ENCODE results near the gene N4BP2L2.

The N4BP2L2 gene

DNA sequence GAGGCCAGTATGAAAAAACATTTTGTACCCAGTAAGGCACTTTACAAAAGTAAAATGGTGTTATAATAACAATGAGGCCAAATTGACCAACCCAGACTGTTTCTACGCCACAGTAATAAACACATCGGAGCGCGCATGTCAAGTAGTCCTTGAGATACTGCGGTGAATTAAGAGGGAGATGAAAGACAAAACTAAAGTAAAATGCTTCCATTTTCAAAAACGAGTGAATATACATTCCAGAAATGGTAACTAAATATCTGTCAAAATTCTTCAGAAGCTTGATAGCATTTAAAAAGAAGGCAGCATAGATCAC is 129.6 kb downstream of the N4BP2L2 start:
- H3K36me3 ChIP-seq (ENCODE audit: control insufficient read depth in 2 of 2, insufficient read depth in 2 of 2, low read length in 2 of 2): peaks cover 0 to 14% of the 10 kb centered on the region in 2 donors
- H3K27me3 ChIP-seq (ENCODE audit: control insufficient read depth in 1 of 2, insufficient read depth in 2 of 2, low read length in 2 of 2): no peaks in the 10 kb centered on the region
- no peaks in the 10 kb centered on the region for H3K9me3 ChIP-seq (ENCODE audit: control insufficient read depth in 2 of 2, low read length in 2 of 2)
- H3K4me3 ChIP-seq (ENCODE audit: low read length in 2 of 2): no peak overlapping the region
- H3K4me1 ChIP-seq (ENCODE audit: control insufficient read depth, insufficient read depth, low read length): no peaks in the 10 kb centered on the region
- no peak overlapping the region for H3K27ac ChIP-seq (ENCODE audit: low read length)
- no peak overlapping the region for H3K9ac ChIP-seq (ENCODE audit: low read length in 2 of 2)

DNA sequence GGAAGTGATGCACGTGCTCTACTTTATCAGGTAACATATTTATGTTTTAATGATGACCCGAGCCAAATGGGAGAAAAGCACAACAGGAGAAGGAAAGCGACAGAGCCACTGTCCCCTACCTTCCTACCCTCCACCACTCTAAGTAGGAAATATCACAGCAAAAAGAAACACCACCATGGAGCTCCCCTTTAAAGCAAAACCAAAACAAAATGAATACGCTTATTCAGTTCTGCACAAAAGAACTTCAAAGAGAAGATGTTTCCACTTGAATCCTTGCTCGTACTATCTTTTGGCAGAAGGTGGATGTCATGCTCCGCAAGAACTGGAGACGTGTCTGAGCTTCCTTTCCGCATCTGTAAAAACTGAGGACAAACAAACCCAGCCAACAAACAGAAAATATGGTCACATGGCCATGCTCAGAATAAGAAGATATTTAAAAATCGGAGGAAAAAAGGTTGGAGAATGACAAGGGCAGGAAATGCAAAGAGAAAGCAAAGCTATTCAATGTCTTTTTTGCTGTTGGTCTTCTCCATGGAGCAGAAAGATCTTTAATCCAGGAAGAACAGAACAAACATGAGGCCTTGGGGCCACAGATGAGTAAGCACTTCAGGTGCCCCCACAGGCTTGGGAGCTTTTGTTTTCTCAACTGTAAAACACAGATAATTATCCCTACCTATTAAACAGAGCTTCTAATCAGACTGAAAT is 130.1 kb downstream of the N4BP2L2 start:
- Histone ChIP-seq H3K9me3 (ENCODE audit: control insufficient read depth in 2 of 2, low read length in 2 of 2) (no peaks in the 10 kb centered on the region), H3K9ac (ENCODE audit: low read length in 2 of 2) (no peak overlapping the region), H3K36me3 (ENCODE audit: control insufficient read depth in 2 of 2, insufficient read depth in 2 of 2, low read length in 2 of 2) (peaks cover 0 to 14% of the 10 kb centered on the region in 2 donors), H3K4me3 (ENCODE audit: low read length in 2 of 2) (no peak overlapping the region), H3K27me3 (ENCODE audit: control insufficient read depth in 1 of 2, insufficient read depth in 2 of 2, low read length in 2 of 2) (no peaks in the 10 kb centered on the region), H3K27ac (ENCODE audit: low read length) (no peak overlapping the region), H3K4me1 (ENCODE audit: control insufficient read depth, insufficient read depth, low read length) (no peaks in the 10 kb centered on the region)

DNA sequence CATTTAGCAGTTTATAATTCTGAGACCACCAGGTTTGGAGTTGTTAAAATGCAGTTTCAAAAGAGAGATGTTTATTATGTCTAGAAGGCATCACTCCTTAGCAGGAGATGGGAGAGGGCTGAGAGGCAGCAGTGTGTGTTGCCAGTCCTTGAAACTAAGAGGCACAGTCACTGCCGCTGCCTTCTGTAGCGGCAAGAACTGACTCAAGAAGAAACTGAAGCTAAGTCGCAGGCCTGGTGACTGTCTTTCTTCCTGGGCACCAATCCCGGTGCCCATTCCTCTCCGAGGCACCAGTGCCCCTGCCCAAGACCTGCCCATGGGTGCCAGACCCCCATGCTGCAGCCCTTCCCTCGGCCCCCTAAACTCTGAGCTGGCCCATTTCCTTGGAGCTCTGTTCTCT is 130.7 kb downstream of the N4BP2L2 start:
- Histone ChIP-seq H3K9ac (ENCODE audit: low read length in 2 of 2) (no peak overlapping the region), H3K9me3 (ENCODE audit: control insufficient read depth in 2 of 2, low read length in 2 of 2) (no peaks in the 10 kb centered on the region), H3K36me3 (ENCODE audit: control insufficient read depth in 2 of 2, insufficient read depth in 2 of 2, low read length in 2 of 2) (peaks cover 3 to 20% of the 10 kb centered on the region in 2 donors), H3K27ac (ENCODE audit: low read length) (no peak overlapping the region), H3K4me1 (ENCODE audit: control insufficient read depth, insufficient read depth, low read length) (no peaks in the 10 kb centered on the region), H3K4me3 (ENCODE audit: low read length in 2 of 2) (no peak overlapping the region), H3K27me3 (ENCODE audit: control insufficient read depth in 1 of 2, insufficient read depth in 2 of 2, low read length in 2 of 2) (no peaks in the 10 kb centered on the region)

- no peaks in the 10 kb centered on the region for H3K9me3 ChIP-seq (ENCODE audit: control insufficient read depth in 2 of 2, low read length in 2 of 2)
- no peaks in the 10 kb centered on the region for H3K27me3 ChIP-seq (ENCODE audit: control insufficient read depth in 1 of 2, insufficient read depth in 2 of 2, low read length in 2 of 2)
- H3K36me3 ChIP-seq (ENCODE audit: control insufficient read depth in 2 of 2, insufficient read depth in 2 of 2, low read length in 2 of 2): peaks cover 5 to 31% of the 10 kb centered on the region in 2 donors
These were observed 135.5 kb downstream of the N4BP2L2 start for GRCh38 chr13:32403108-32403507.

GRCh38 chr13:32391101-32391619 is 147.4 kb downstream of the N4BP2L2 start:
- no peak overlapping the region for H3K27ac ChIP-seq (ENCODE audit: low read length)
- H3K36me3 ChIP-seq (ENCODE audit: control insufficient read depth in 2 of 2, insufficient read depth in 2 of 2, low read length in 2 of 2): no peaks in the 10 kb centered on the region
- H3K4me1 ChIP-seq (ENCODE audit: control insufficient read depth, insufficient read depth, low read length): no peaks in the 10 kb centered on the region
- no peaks in the 10 kb centered on the region for H3K27me3 ChIP-seq (ENCODE audit: control insufficient read depth in 1 of 2, insufficient read depth in 2 of 2, low read length in 2 of 2)
- H3K9ac ChIP-seq (ENCODE audit: low read length in 2 of 2): no peak overlapping the region
- no peaks in the 10 kb centered on the region for H3K9me3 ChIP-seq (ENCODE audit: control insufficient read depth in 2 of 2, low read length in 2 of 2)
- H3K4me3 ChIP-seq (ENCODE audit: low read length in 2 of 2): no peak overlapping the region

More at GRCh38 chr13:32403108-32403507, 135.5 kb downstream of the N4BP2L2 start:
- H3K4me1 ChIP-seq (ENCODE audit: control insufficient read depth, insufficient read depth, low read length): no peaks in the 10 kb centered on the region
- H3K4me3 ChIP-seq (ENCODE audit: low read length in 2 of 2): no peak overlapping the region
- no peak overlapping the region for H3K9ac ChIP-seq (ENCODE audit: low read length in 2 of 2)
- H3K27ac ChIP-seq (ENCODE audit: low read length): no peak overlapping the region

DNA sequence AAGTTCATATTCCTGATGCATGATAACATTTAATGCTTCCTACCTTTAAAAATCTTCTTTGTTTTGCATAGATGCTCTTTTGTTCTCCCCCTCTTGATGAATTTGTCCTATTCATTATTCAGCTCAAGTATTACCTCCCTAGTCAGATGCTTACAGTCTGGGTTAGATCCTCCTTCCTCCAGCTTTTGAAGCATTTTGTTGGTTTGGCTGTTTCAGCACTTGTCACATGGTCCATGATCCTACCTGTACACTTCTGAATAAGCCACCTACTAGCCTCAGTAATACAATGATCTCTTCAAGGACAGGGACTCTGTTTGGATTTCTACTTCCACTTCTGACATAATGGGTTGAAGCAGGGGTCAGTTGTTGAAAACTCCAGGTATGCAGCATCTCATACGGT is 148.1 kb downstream of the N4BP2L2 start:
- Histone ChIP-seq H3K4me1 (ENCODE audit: control insufficient read depth, insufficient read depth, low read length) (no peaks in the 10 kb centered on the region), H3K27me3 (ENCODE audit: control insufficient read depth in 1 of 2, insufficient read depth in 2 of 2, low read length in 2 of 2) (no peaks in the 10 kb centered on the region), H3K9me3 (ENCODE audit: control insufficient read depth in 2 of 2, low read length in 2 of 2) (no peaks in the 10 kb centered on the region), H3K36me3 (ENCODE audit: control insufficient read depth in 2 of 2, insufficient read depth in 2 of 2, low read length in 2 of 2) (no peaks in the 10 kb centered on the region), H3K9ac (ENCODE audit: low read length in 2 of 2) (no peak overlapping the region), H3K27ac (ENCODE audit: low read length) (no peak overlapping the region), H3K4me3 (ENCODE audit: low read length in 2 of 2) (no peak overlapping the region)

DNA sequence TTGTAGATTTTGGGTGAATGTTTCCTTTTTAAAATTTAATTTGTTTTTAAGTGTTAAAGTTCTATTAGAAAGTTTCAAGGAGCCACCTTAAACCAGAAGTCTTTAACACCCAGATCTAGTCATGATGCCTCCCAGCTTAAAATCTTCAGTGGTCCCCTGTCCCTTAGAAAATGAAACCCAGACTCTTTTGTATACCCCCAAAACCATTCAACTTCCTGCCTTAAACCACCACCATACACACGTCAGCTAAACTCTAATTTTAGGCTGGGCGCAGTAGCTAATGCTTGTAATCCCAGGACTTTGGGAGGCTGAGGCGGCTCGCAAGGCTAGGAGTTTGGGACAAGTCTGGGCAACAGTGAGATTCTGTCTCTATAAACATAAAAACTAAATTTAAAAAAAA is 148.5 kb downstream of the N4BP2L2 start:
- Histone ChIP-seq H3K36me3 (ENCODE audit: control insufficient read depth in 2 of 2, insufficient read depth in 2 of 2, low read length in 2 of 2) (no peaks in the 10 kb centered on the region), H3K27me3 (ENCODE audit: control insufficient read depth in 1 of 2, insufficient read depth in 2 of 2, low read length in 2 of 2) (no peaks in the 10 kb centered on the region), H3K4me3 (ENCODE audit: low read length in 2 of 2) (no peak overlapping the region), H3K9ac (ENCODE audit: low read length in 2 of 2) (no peak overlapping the region), H3K4me1 (ENCODE audit: control insufficient read depth, insufficient read depth, low read length) (no peaks in the 10 kb centered on the region), H3K9me3 (ENCODE audit: control insufficient read depth in 2 of 2, low read length in 2 of 2) (no peaks in the 10 kb centered on the region), H3K27ac (ENCODE audit: low read length) (no peak overlapping the region)

DNA sequence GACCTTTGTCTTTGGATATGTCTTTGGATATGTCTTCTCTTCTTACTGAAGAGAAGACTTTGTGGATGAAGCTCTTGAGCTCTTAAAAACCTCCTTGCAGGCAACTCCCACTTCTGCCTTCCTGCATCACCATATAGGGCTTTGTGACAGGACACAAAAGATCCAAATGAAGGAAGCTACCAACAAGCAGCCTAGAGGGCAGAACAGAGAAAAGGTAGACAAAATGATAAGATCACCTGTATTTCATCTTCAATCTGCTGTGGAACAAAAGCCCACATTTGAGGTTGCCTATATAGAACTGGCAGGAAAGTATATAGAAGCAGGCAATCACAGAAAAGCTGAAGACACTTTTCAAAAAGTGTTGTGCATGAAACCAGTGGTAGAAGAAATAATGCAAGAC is 153.2 kb downstream of the N4BP2L2 start:
- no peak overlapping the region for H3K9ac ChIP-seq (ENCODE audit: low read length in 2 of 2)
- no peak overlapping the region for H3K4me3 ChIP-seq (ENCODE audit: low read length in 2 of 2)
- no peaks in the 10 kb centered on the region for H3K4me1 ChIP-seq (ENCODE audit: control insufficient read depth, insufficient read depth, low read length)
- H3K36me3 ChIP-seq (ENCODE audit: control insufficient read depth in 2 of 2, insufficient read depth in 2 of 2, low read length in 2 of 2): no peaks in the 10 kb centered on the region
- H3K27ac ChIP-seq (ENCODE audit: low read length): no peak overlapping the region
- no peaks in the 10 kb centered on the region for H3K27me3 ChIP-seq (ENCODE audit: control insufficient read depth in 1 of 2, insufficient read depth in 2 of 2, low read length in 2 of 2)
- H3K9me3 ChIP-seq (ENCODE audit: control insufficient read depth in 2 of 2, low read length in 2 of 2): no peaks in the 10 kb centered on the region

DNA sequence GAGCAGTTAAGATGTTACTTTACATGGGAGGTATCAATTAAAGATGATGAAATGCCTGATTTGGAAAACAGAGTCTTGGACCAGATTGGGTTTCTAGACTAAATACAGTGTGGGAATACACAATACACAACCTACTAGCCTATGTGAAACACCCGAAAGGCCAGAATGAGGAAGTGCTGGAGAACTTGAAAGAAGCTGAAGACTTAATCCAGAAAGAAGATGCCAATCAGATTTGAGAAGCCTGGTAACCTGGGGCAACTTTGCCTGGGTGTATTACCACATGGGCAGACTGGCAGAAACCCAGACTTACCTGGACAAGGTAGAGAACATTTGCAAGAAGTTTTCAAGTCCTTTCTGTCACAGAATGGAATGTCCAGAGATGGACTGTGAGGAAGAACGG is 153.9 kb downstream of the N4BP2L2 start:
- Histone ChIP-seq H3K27me3 (ENCODE audit: control insufficient read depth in 1 of 2, insufficient read depth in 2 of 2, low read length in 2 of 2) (no peaks in the 10 kb centered on the region), H3K4me3 (ENCODE audit: low read length in 2 of 2) (no peak overlapping the region), H3K27ac (ENCODE audit: low read length) (no peak overlapping the region), H3K36me3 (ENCODE audit: control insufficient read depth in 2 of 2, insufficient read depth in 2 of 2, low read length in 2 of 2) (no peaks in the 10 kb centered on the region), H3K9ac (ENCODE audit: low read length in 2 of 2) (no peak overlapping the region), H3K9me3 (ENCODE audit: control insufficient read depth in 2 of 2, low read length in 2 of 2) (no peaks in the 10 kb centered on the region), H3K4me1 (ENCODE audit: control insufficient read depth, insufficient read depth, low read length) (no peaks in the 10 kb centered on the region)

GRCh38 chr13:32383836-32384618 is 154.6 kb downstream of the N4BP2L2 start:
- Histone ChIP-seq H3K4me1 (ENCODE audit: control insufficient read depth, insufficient read depth, low read length) (no peaks in the 10 kb centered on the region), H3K9ac (ENCODE audit: low read length in 2 of 2) (no peak overlapping the region), H3K9me3 (ENCODE audit: control insufficient read depth in 2 of 2, low read length in 2 of 2) (no peaks in the 10 kb centered on the region), H3K27me3 (ENCODE audit: control insufficient read depth in 1 of 2, insufficient read depth in 2 of 2, low read length in 2 of 2) (no peaks in the 10 kb centered on the region), H3K4me3 (ENCODE audit: low read length in 2 of 2) (no peak overlapping the region), H3K27ac (ENCODE audit: low read length) (no peak overlapping the region), H3K36me3 (ENCODE audit: control insufficient read depth in 2 of 2, insufficient read depth in 2 of 2, low read length in 2 of 2) (no peaks in the 10 kb centered on the region)
